ENCODE results near the gene JARID2.

The JARID2 gene

DNA sequence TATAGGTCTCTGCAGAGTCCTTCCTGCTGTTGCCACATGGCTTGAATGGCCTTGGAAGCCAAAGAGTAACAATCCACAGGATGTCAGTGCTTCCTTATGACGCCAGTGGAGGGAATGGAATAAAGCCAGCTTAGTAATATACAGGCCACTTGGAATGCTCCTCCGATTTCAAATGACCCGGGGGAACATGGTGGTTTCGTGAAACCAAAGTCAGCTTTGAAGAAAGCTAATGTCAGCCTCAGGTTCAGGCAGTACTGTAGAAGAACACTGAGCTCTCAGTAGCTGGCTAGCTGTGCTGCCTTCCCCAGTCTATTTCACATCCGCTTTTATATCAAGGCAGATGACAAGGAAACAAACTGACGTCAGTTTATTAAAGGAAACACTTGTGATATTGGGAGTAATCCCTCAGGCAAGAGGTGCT lies 227.9 kb downstream of the JARID2 start:
- Histone ChIP-seq H3K9me2 (replicated peaks; ENCODE audit: insufficient read depth, low read length) (no peaks in the 10 kb centered on the region), H3K4me1 (ENCODE audit: low read length) (peaks cover 17% of the 10 kb centered on the region; the same call in 1 of the 2 replicates), H3F3A (ENCODE audit: insufficient read depth, low read length) (0 out of 2 replicates have a peak, but pooled peaks cover 5% of the 10 kb centered on the region), H3K27ac (ENCODE audit: low read length) (no peak overlapping the region), H3K9me3 (replicated peaks; ENCODE audit: insufficient read depth, low read length) (no peaks in the 10 kb centered on the region), H3K4me2 (ENCODE audit: low read depth, low read length) (no peak overlapping the region), H3K9ac (ENCODE audit: low read length) (no peak overlapping the region), H4K20me1 (ENCODE audit: insufficient read depth, low read length) (no peaks in the 10 kb centered on the region), H3K4me3 (ENCODE audit: low read length) (no peak overlapping the region), H3K36me3 (replicated peaks; ENCODE audit: insufficient read depth, low read length) (no peaks in the 10 kb centered on the region), H2AFZ (ENCODE audit: low read length) (no peak overlapping the region), H3K79me2 (ENCODE audit: low read length) (peaks cover 23% of the 10 kb centered on the region), H3K27me3 (replicated peaks; ENCODE audit: insufficient read depth, low read length) (no peaks in the 10 kb centered on the region)
- TF ChIP-seq, protein P1, sequence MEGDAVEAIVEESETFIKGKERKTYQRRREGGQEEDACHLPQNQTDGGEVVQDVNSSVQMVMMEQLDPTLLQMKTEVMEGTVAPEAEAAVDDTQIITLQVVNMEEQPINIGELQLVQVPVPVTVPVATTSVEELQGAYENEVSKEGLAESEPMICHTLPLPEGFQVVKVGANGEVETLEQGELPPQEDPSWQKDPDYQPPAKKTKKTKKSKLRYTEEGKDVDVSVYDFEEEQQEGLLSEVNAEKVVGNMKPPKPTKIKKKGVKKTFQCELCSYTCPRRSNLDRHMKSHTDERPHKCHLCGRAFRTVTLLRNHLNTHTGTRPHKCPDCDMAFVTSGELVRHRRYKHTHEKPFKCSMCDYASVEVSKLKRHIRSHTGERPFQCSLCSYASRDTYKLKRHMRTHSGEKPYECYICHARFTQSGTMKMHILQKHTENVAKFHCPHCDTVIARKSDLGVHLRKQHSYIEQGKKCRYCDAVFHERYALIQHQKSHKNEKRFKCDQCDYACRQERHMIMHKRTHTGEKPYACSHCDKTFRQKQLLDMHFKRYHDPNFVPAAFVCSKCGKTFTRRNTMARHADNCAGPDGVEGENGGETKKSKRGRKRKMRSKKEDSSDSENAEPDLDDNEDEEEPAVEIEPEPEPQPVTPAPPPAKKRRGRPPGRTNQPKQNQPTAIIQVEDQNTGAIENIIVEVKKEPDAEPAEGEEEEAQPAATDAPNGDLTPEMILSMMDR (IDR thresholded peaks at IDR 0.05; ENCODE audit: low read length): no peak
- TF ChIP-seq EZH2 (optimal IDR thresholded peaks at IDR 0.05; ENCODE audit: low read depth, low read length) (no peak), EZH2phosphoT487 (IDR thresholded peaks at IDR 0.05; ENCODE audit: low read length) (no peak)
- no peak for DNase-seq

DNA sequence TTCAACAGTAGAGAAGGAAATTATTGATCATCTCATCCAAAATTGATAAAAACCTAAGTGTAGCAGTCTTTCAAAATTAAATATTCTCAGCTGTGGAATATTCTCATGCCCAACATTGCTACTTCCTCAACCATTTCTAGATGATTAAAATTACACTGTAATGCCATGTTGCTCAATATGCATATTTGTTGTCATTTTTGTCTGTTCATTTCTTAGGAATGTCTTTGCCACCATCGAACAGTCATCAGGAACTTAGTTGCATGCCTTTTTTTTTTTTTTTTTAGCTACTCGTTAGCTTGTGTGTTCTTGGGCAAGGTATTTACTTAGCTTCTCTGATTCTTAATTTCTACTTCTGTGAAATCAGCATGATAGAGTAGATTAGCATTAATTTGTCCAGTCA lies 228.3 kb downstream of the JARID2 start:
- no peaks in the 10 kb centered on the region for H3K36me3 ChIP-seq (replicated peaks; ENCODE audit: insufficient read depth, low read length)
- TF ChIP-seq, protein P1 (IDR thresholded peaks at IDR 0.05; ENCODE audit: low read length): no peak
- TF ChIP-seq EZH2 (optimal IDR thresholded peaks at IDR 0.05; ENCODE audit: low read depth, low read length): no peak
- no peak for TF ChIP-seq EZH2phosphoT487 (IDR thresholded peaks at IDR 0.05; ENCODE audit: low read length)
- H3K4me3 ChIP-seq (ENCODE audit: low read length): no peak overlapping the region
- DNase-seq: no peak
- H3K9ac ChIP-seq (ENCODE audit: low read length): no peak overlapping the region
- H3K9me2 ChIP-seq (replicated peaks; ENCODE audit: insufficient read depth, low read length): no peaks in the 10 kb centered on the region
- no peak overlapping the region for H3K4me2 ChIP-seq (ENCODE audit: low read depth, low read length)
- H2AFZ ChIP-seq (ENCODE audit: low read length): no peak overlapping the region
- H3K9me3 ChIP-seq (replicated peaks; ENCODE audit: insufficient read depth, low read length): no peaks in the 10 kb centered on the region
- H4K20me1 ChIP-seq (ENCODE audit: insufficient read depth, low read length): no peaks in the 10 kb centered on the region
- H3K79me2 ChIP-seq (ENCODE audit: low read length): peaks cover 23% of the 10 kb centered on the region
- 0 out of 2 replicates have a peak, but pooled peaks cover 5% of the 10 kb centered on the region for H3F3A ChIP-seq (ENCODE audit: insufficient read depth, low read length)
- H3K4me1 ChIP-seq (ENCODE audit: low read length): peaks cover 17% of the 10 kb centered on the region; the same call in 1 of the 2 replicates
- peak overlapping the region; percentile 57; the same call in 1 of the 2 replicates for H3K27ac ChIP-seq (ENCODE audit: low read length)
- no peaks in the 10 kb centered on the region for H3K27me3 ChIP-seq (replicated peaks; ENCODE audit: insufficient read depth, low read length)

DNA sequence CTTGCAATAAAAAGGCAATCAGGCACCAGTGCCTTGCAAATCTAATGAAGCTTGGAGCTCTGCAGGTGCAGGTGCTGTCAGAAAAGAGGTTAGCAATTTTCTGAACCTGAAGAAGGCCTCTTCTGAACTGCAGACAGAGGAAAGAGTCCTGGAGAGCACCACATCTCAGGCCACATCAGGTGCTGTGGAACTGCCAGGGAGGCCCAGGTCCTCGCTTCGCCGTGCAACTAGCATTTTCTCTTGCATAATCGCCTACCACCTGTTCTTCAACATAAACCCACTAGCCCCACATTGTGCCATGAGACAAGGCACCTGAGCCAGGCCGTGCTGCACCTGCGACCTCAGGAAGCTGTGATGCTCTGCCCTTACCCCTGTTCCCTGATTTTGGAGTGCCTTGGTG lies 229.4 kb downstream of the JARID2 start:
- H3K27me3 ChIP-seq (replicated peaks; ENCODE audit: insufficient read depth, low read length): no peaks in the 10 kb centered on the region
- 0 out of 2 replicates have a peak, but pooled peaks cover 5% of the 10 kb centered on the region for H3F3A ChIP-seq (ENCODE audit: insufficient read depth, low read length)
- no peaks in the 10 kb centered on the region for H4K20me1 ChIP-seq (ENCODE audit: insufficient read depth, low read length)
- H3K4me3 ChIP-seq (ENCODE audit: low read length): no peak overlapping the region
- no peaks in the 10 kb centered on the region for H3K9me2 ChIP-seq (replicated peaks; ENCODE audit: insufficient read depth, low read length)
- peaks cover 17% of the 10 kb centered on the region; the same call in 1 of the 2 replicates for H3K4me1 ChIP-seq (ENCODE audit: low read length)
- peak overlapping the region; percentile 57; the same call in 1 of the 2 replicates for H3K27ac ChIP-seq (ENCODE audit: low read length)
- H3K9ac ChIP-seq (ENCODE audit: low read length): no peak overlapping the region
- peaks cover 32% of the 10 kb centered on the region for H3K79me2 ChIP-seq (ENCODE audit: low read length)
- TF ChIP-seq EZH2 (optimal IDR thresholded peaks at IDR 0.05; ENCODE audit: low read depth, low read length): no peak
- no peak for TF ChIP-seq EZH2phosphoT487 (IDR thresholded peaks at IDR 0.05; ENCODE audit: low read length)
- TF ChIP-seq, protein P1 (IDR thresholded peaks at IDR 0.05; ENCODE audit: low read length): no peak
- no peaks in the 10 kb centered on the region for H3K9me3 ChIP-seq (replicated peaks; ENCODE audit: insufficient read depth, low read length)
- DNase-seq: peak; percentile 51
- H2AFZ ChIP-seq (ENCODE audit: low read length): no peak overlapping the region
- no peaks in the 10 kb centered on the region for H3K36me3 ChIP-seq (replicated peaks; ENCODE audit: insufficient read depth, low read length)
- no peak overlapping the region for H3K4me2 ChIP-seq (ENCODE audit: low read depth, low read length)
